Ishikawa (cell line): ENCODE measurements around the gene CHD5.

ENCODE experiments used
- CEBPB ChIP-seq: IDR thresholded peaks from 2 replicates; pipeline ENCODE4 v1.6.1; 2012
- CREB1 ChIP-seq: IDR thresholded peaks from 2 replicates; pipeline ENCODE4 v1.6.1; 2012; ENCODE audit warnings: low read depth
- EGR1 ChIP-seq: IDR thresholded peaks from 2 replicates; pipeline ENCODE4 v1.6.1; 2012
- EP300 ChIP-seq: IDR thresholded peaks from 2 replicates; pipeline ENCODE4 v1.6.1; 2012; ENCODE audit warnings: borderline replicate concordance
- RAD21 ChIP-seq: IDR thresholded peaks from 2 replicates; pipeline ENCODE4 v1.6.1; 2012; ENCODE audit warnings: low read depth
- TAF1 ChIP-seq: IDR thresholded peaks from 2 replicates; pipeline ENCODE4 v1.6.1; 2012; ENCODE audit warnings: low read depth, mild to moderate bottlenecking
- TCF12 ChIP-seq: IDR thresholded peaks from 2 replicates; pipeline ENCODE4 v1.6.1; 2012; ENCODE audit warnings: low read depth
- YY1 ChIP-seq: IDR thresholded peaks from 2 replicates; pipeline ENCODE4 v1.6.1; 2012; ENCODE audit warnings: low read depth
- ZBTB7A ChIP-seq: IDR thresholded peaks from 2 replicates; pipeline ENCODE4 v1.6.1; 2012; ENCODE audit warnings: low read depth
- TF ChIP-seq, protein P1 (sequence below): IDR thresholded peaks from 2 replicates; pipeline ENCODE4 v1.6.1; 2012
- TF ChIP-seq, protein P2 (sequence below): IDR thresholded peaks from 2 replicates; pipeline ENCODE4 v1.6.1; 2012
- TF ChIP-seq, protein P3 (sequence below): IDR thresholded peaks from 2 replicates; pipeline ENCODE4 v1.6.1; 2012; ENCODE audit warnings: low read depth, mild to moderate bottlenecking

DNA sequence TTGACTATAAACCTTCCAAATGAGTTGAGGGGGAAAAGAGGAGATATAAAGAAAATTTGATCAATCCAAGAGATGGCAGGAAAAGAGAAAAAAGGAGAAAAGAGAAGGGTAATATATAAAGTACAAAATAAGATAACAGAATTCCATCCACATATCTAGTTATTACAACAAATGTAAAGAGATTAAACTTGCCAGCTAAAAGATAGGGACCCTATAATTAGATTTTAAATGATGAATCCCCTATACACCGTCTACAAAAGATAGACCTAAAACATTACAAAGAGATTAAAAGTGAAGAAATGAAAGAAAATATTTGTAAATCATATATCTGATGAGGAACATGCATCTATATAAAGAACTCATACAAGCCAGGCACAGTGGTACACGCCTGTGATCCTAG, 63.1 kb downstream of the CHD5 start:
- no peak for TF ChIP-seq EGR1
- no peak for TF ChIP-seq EP300
- TF ChIP-seq, protein P1, sequence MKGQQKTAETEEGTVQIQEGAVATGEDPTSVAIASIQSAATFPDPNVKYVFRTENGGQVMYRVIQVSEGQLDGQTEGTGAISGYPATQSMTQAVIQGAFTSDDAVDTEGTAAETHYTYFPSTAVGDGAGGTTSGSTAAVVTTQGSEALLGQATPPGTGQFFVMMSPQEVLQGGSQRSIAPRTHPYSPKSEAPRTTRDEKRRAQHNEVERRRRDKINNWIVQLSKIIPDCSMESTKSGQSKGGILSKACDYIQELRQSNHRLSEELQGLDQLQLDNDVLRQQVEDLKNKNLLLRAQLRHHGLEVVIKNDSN, result no peak
- no peak for TF ChIP-seq RAD21
- no peak for TF ChIP-seq ZBTB7A
- TF ChIP-seq CEBPB, result no peak
- TF ChIP-seq YY1, result no peak
- no peak for TF ChIP-seq TAF1
- TF ChIP-seq, protein P2, sequence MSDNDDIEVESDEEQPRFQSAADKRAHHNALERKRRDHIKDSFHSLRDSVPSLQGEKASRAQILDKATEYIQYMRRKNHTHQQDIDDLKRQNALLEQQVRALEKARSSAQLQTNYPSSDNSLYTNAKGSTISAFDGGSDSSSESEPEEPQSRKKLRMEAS, result no peak
- TF ChIP-seq TCF12, result no peak
- TF ChIP-seq, protein P3, sequence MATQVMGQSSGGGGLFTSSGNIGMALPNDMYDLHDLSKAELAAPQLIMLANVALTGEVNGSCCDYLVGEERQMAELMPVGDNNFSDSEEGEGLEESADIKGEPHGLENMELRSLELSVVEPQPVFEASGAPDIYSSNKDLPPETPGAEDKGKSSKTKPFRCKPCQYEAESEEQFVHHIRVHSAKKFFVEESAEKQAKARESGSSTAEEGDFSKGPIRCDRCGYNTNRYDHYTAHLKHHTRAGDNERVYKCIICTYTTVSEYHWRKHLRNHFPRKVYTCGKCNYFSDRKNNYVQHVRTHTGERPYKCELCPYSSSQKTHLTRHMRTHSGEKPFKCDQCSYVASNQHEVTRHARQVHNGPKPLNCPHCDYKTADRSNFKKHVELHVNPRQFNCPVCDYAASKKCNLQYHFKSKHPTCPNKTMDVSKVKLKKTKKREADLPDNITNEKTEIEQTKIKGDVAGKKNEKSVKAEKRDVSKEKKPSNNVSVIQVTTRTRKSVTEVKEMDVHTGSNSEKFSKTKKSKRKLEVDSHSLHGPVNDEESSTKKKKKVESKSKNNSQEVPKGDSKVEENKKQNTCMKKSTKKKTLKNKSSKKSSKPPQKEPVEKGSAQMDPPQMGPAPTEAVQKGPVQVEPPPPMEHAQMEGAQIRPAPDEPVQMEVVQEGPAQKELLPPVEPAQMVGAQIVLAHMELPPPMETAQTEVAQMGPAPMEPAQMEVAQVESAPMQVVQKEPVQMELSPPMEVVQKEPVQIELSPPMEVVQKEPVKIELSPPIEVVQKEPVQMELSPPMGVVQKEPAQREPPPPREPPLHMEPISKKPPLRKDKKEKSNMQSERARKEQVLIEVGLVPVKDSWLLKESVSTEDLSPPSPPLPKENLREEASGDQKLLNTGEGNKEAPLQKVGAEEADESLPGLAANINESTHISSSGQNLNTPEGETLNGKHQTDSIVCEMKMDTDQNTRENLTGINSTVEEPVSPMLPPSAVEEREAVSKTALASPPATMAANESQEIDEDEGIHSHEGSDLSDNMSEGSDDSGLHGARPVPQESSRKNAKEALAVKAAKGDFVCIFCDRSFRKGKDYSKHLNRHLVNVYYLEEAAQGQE, result no peak
- TF ChIP-seq CREB1, result no peak
